Neutrophil (primary cell): ENCODE measurements around the gene ANXA10.

Source experiments
- H3K27ac ChIP-seq: fragments of 200-600 bp; sonication (generic); 2 replicates; pipeline ENCODE4 v1.5.1; 2016; ENCODE audit warnings: mild to moderate bottlenecking, moderate library complexity
- H3K27me3 ChIP-seq: fragments of 200-600 bp; sonication (generic); 2 replicates; pipeline ENCODE4 v1.6.0; 2016; ENCODE audit warnings: mild to moderate bottlenecking
- H3K36me3 ChIP-seq: fragments of 200-600 bp; sonication (generic); 2 replicates; pipeline ENCODE4 v1.5.1; 2017
- H3K4me1 ChIP-seq, 2 experiments: fragments of 200-600 bp in 1 of 2; sonication (generic) in 1 of 2; 1 replicate in 1 of 2; 2 replicates in 1 of 2; pipeline versions ENCODE4 v1.5.1 to v1.6.1; 2013 to 2016; ENCODE audit warnings: low read depth in 1 of 2, low read length in 1 of 2, mild to moderate bottlenecking in 1 of 2, moderate library complexity in 1 of 2; ENCODE audit not compliant: control insufficient read depth in 1 of 2, insufficient read depth in 1 of 2
- H3K4me3 ChIP-seq, 2 experiments: fragments of 200-600 bp in 1 of 2; sonication (generic) in 1 of 2; 1 replicate in 1 of 2; 2 replicates in 1 of 2; pipeline ENCODE4 v1.5.1; 2013 to 2016; ENCODE audit warnings: low read depth in 1 of 2, low read length in 1 of 2, mild to moderate bottlenecking in 1 of 2, moderate library complexity in 1 of 2
- H3K9me3 ChIP-seq: fragments of 200-600 bp; sonication (generic); 2 replicates; pipeline ENCODE4 v1.5.1; 2016
- TF ChIP-seq, protein P1 (sequence below): fragments of 200-600 bp; sonication (generic); IDR thresholded peaks from 2 replicates; pipeline ENCODE4 v1.5.1; 2016; ENCODE audit warnings: antibody characterized with exemption

ANXA10 gene

GRCh38 chr4:168164045-168164444 is 71.7 kb downstream of the ANXA10 start:
- Histone ChIP-seq H3K27me3 (no peaks in the 10 kb centered on the region), H3K36me3 (no peaks in the 10 kb centered on the region), H3K27ac (no peak overlapping the region)

GRCh38 chr4:168164915-168165548 is 72.7 kb downstream of the ANXA10 start:
- Histone ChIP-seq H3K4me1 (no peaks in the 10 kb centered on the region), H3K36me3 (no peaks in the 10 kb centered on the region), H3K27ac (no peak overlapping the region), H3K4me3 (no peak overlapping the region), H3K9me3 (no peaks in the 10 kb centered on the region), H3K27me3 (no peaks in the 10 kb centered on the region)
- TF ChIP-seq, protein P1, sequence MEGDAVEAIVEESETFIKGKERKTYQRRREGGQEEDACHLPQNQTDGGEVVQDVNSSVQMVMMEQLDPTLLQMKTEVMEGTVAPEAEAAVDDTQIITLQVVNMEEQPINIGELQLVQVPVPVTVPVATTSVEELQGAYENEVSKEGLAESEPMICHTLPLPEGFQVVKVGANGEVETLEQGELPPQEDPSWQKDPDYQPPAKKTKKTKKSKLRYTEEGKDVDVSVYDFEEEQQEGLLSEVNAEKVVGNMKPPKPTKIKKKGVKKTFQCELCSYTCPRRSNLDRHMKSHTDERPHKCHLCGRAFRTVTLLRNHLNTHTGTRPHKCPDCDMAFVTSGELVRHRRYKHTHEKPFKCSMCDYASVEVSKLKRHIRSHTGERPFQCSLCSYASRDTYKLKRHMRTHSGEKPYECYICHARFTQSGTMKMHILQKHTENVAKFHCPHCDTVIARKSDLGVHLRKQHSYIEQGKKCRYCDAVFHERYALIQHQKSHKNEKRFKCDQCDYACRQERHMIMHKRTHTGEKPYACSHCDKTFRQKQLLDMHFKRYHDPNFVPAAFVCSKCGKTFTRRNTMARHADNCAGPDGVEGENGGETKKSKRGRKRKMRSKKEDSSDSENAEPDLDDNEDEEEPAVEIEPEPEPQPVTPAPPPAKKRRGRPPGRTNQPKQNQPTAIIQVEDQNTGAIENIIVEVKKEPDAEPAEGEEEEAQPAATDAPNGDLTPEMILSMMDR: no peak

More at GRCh38 chr4:168164045-168164444, 71.7 kb downstream of the ANXA10 start:
- Histone ChIP-seq H3K9me3 (no peaks in the 10 kb centered on the region), H3K4me1 (no peaks in the 10 kb centered on the region), H3K4me3 (no peak overlapping the region)
- TF ChIP-seq, protein P1: no peak

- Histone ChIP-seq H3K36me3 (no peaks in the 10 kb centered on the region), H3K27me3 (no peaks in the 10 kb centered on the region), H3K9me3 (no peaks in the 10 kb centered on the region), H3K4me3 (no peak overlapping the region), H3K4me1 (no peaks in the 10 kb centered on the region), H3K27ac (no peak overlapping the region)
- TF ChIP-seq, protein P1: no peak
Observed at GRCh38 chr4:168167714-168168284, 75.5 kb downstream of the ANXA10 start.

GRCh38 chr4:168174308-168174707 is 82.0 kb downstream of the ANXA10 start:
- no peaks in the 10 kb centered on the region for H3K4me1 ChIP-seq
- no peaks in the 10 kb centered on the region for H3K27me3 ChIP-seq
- TF ChIP-seq, protein P1: no peak
- H3K36me3 ChIP-seq: no peaks in the 10 kb centered on the region
- no peak overlapping the region for H3K27ac ChIP-seq
- no peak overlapping the region for H3K4me3 ChIP-seq
- no peaks in the 10 kb centered on the region for H3K9me3 ChIP-seq

DNA sequence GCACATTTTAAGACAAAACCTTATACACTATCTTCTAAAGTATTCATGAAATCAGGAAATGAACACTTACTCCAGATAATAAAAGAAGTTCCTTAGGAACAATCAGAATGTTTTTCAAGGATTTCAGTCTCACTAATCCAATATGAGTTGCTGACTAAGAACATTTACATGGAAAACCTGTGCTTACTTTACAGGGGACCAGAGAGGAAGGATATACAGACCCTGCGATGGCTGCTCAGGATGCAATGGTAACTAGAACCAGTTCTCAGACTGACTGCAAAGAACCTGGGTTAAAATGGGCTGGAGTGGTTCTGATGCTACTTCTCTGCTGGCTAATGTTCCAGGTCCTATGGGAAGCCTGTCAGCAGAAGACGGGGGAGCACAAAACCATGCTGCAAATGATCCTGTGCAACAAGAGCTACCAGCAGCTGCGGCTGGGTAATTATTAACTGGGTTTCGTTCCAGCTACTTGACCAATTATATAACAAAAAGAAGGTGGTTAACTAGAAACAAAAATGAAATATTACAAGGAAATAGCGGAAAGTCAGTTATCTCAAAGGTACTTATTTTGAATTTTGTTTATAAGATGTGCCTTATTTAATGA is 85.3 kb downstream of the ANXA10 start:
- Histone ChIP-seq H3K27me3 (no peaks in the 10 kb centered on the region), H3K27ac (no peak overlapping the region), H3K9me3 (no peaks in the 10 kb centered on the region), H3K4me3 (no peak overlapping the region), H3K4me1 (no peaks in the 10 kb centered on the region), H3K36me3 (no peaks in the 10 kb centered on the region)
- TF ChIP-seq, protein P1: no peak
